ENCODE data around the gene RTL5.

- TF ChIP-seq CTCF (optimal IDR thresholded peaks at IDR 0.05 in 1 of 3, IDR thresholded peaks at IDR 0.05 in 1 of 3, conservative IDR thresholded peaks at IDR 0.05 in 1 of 3; ENCODE audit: extremely low read depth in 1 of 3, insufficient read depth in 2 of 3, low read length in 3 of 3) (no peak), EZH2 (IDR thresholded peaks at IDR 0.05; ENCODE audit: low read length) (no peak)
These were observed 47.6 kb downstream of the RTL5 start for GRCh38 chrX:72084114-72084513.
